NCI-H1092 treated with DMSO at 0.1 percent for 48 hours (cell line): ENCODE measurements around the gene HBG2.
"Not testable (repeated sequence)": the region's sequence is repeated elsewhere in the genome, so short reads cannot be mapped to it uniquely, and the experiment has no call there.

ENCODE experiments used
- DNase-seq: peaks from one replicate; lab custom pipeline; 2025; lab: John Stamatoyannopoulos, UW

HBG2 gene

GRCh38 chr11:5254646-5255413, at the start of gene HBG2:
Gene HBG2, minus strand, starts transcription at chr11:5254781. Its CDS starts 53 bp downstream, at chr11:5254728.
- DNase-seq: not testable (repeated sequence)

GRCh38 chr11:5304046-5304445, 49.5 kb upstream of the HBG2 start:
- DNase-seq: no peak

GRCh38 chr11:5303626-5304025, 49.0 kb upstream of the HBG2 start:
- no peak for DNase-seq

GRCh38 chr11:5301846-5302245, 47.3 kb upstream of the HBG2 start, which contains the start of gene OR51B4:
Gene OR51B4, minus strand, starts transcription at chr11:5301946. Its CDS starts 0 bp downstream, at chr11:5301946.
- DNase-seq: no peak

GRCh38 chr11:5300251-5300650, 45.7 kb upstream of the HBG2 start:
- no peak for DNase-seq

GRCh38 chr11:5298451-5298850, 43.9 kb upstream of the HBG2 start:
- no peak for DNase-seq

GRCh38 chr11:5297721-5298323, 43.2 kb upstream of the HBG2 start:
- no peak for DNase-seq

- DNase-seq: not testable (repeated sequence)
Observed at GRCh38 chr11:5294342-5294995, 39.9 kb upstream of the HBG2 start.

GRCh38 chr11:5293028-5293427, 38.4 kb upstream of the HBG2 start:
- no peak for DNase-seq

- no peak for DNase-seq
Observed at GRCh38 chr11:5291207-5291838, 36.7 kb upstream of the HBG2 start.

- DNase-seq: no peak
Observed at GRCh38 chr11:5290106-5290505, 35.5 kb upstream of the HBG2 start.

GRCh38 chr11:5289696-5290095, 35.1 kb upstream of the HBG2 start:
- DNase-seq: no peak

- DNase-seq: no peak
Observed at GRCh38 chr11:5288906-5289550, 34.4 kb upstream of the HBG2 start.

- DNase-seq: no peak
Observed at GRCh38 chr11:5288108-5288905, 33.7 kb upstream of the HBG2 start.

- no peak for DNase-seq
Observed at GRCh38 chr11:5286901-5287300, 32.3 kb upstream of the HBG2 start.

- DNase-seq: no peak
Observed at GRCh38 chr11:5286351-5286750, 31.8 kb upstream of the HBG2 start.

- no peak for DNase-seq
Observed at GRCh38 chr11:5285703-5286340, 31.2 kb upstream of the HBG2 start.

- no peak for DNase-seq
Observed at GRCh38 chr11:5284637-5285036, 30.1 kb upstream of the HBG2 start.

- DNase-seq: no peak
Observed at GRCh38 chr11:5283882-5284281, 29.3 kb upstream of the HBG2 start.

- no peak for DNase-seq
Observed at GRCh38 chr11:5283086-5283485, 28.5 kb upstream of the HBG2 start.

GRCh38 chr11:5282628-5283027, 28.0 kb upstream of the HBG2 start:
- DNase-seq: no peak
